Osteocyte (in vitro differentiated cells): ENCODE measurements around the gene ARFGAP1. TPM values are rescaled to one million over a fixed set of nuclear protein-coding genes. Genes with fewer than 3 reads are reported as not detected.

Experiments
- DNase-seq: peaks from one replicate; pipeline ENCODE4 v3.0.0; 2021; ENCODE audit warnings: mixed read lengths; ENCODE audit not compliant: unreplicated experiment; ENCODE audit errors: extremely low spot score
- H3K27ac Mint-ChIP-seq: one replicate; pipeline ENCODE4 v1.8.0; 2021; ENCODE audit warnings: mild to moderate bottlenecking, mixed read lengths; ENCODE audit not compliant: unreplicated experiment
- H3K27me3 Mint-ChIP-seq: one replicate; pipeline ENCODE4 v1.8.0; 2021; ENCODE audit warnings: mixed read lengths; ENCODE audit not compliant: unreplicated experiment
- H3K36me3 Mint-ChIP-seq: one replicate; pipeline ENCODE4 v1.8.0; 2021; ENCODE audit warnings: mixed read lengths; ENCODE audit not compliant: unreplicated experiment
- H3K4me1 Mint-ChIP-seq: one replicate; pipeline ENCODE4 v1.8.0; 2021; ENCODE audit warnings: mixed read lengths; ENCODE audit not compliant: unreplicated experiment
- H3K4me3 Mint-ChIP-seq: one replicate; pipeline ENCODE4 v1.8.0; 2021; ENCODE audit warnings: mild to moderate bottlenecking, moderate library complexity, mixed read lengths; ENCODE audit not compliant: unreplicated experiment
- H3K9me3 Mint-ChIP-seq: one replicate; pipeline ENCODE4 v1.8.0; 2021; ENCODE audit warnings: mixed read lengths; ENCODE audit not compliant: unreplicated experiment
- CTCF ChIP-seq: fragments of 200-600 bp; sonication (generic); IDR thresholded peaks from 2 replicates; pipeline ENCODE4 v1.5.0; 2021; ENCODE audit warnings: antibody characterized with exemption, mild to moderate bottlenecking, moderate library complexity
- total RNA-seq: library from RNA; stranded (reverse); gene quantifications from 2 replicates; pipeline ENCODE4 v1.2.1, GENCODE V29; 2021

Gene ARFGAP1
- total RNA-seq, 1 donor from 2014 or later: 119 TPM

GRCh38 chr20:63294536-63294900 lies 21.9 kb downstream of the ARFGAP1 start:
- no peak for DNase-seq
- TF ChIP-seq CTCF: no peak
- H3K27ac Mint-ChIP-seq: no peak overlapping the region
- no peaks in the 10 kb centered on the region for H3K36me3 Mint-ChIP-seq
- no peak overlapping the region for H3K4me3 Mint-ChIP-seq
- peaks cover 8% of the 10 kb centered on the region for H3K27me3 Mint-ChIP-seq
- H3K4me1 Mint-ChIP-seq: no peaks in the 10 kb centered on the region
- H3K9me3 Mint-ChIP-seq: no peaks in the 10 kb centered on the region

- Mint-ChIP-seq H3K4me1 (no peaks in the 10 kb centered on the region), H3K27ac (no peak overlapping the region), H3K36me3 (no peaks in the 10 kb centered on the region)
These were observed 22.4 kb downstream of the ARFGAP1 start for GRCh38 chr20:63295018-63295417.

GRCh38 chr20:63295422-63295821 lies 22.8 kb downstream of the ARFGAP1 start:
- Mint-ChIP-seq H3K27ac (no peak overlapping the region), H3K27me3 (peaks cover 13% of the 10 kb centered on the region), H3K36me3 (no peaks in the 10 kb centered on the region), H3K4me3 (no peak overlapping the region), H3K4me1 (no peaks in the 10 kb centered on the region), H3K9me3 (no peaks in the 10 kb centered on the region)
- TF ChIP-seq CTCF: peak; percentile 14
- DNase-seq: no peak

More at GRCh38 chr20:63295018-63295417, 22.4 kb downstream of the ARFGAP1 start:
- Mint-ChIP-seq H3K4me3 (no peak overlapping the region), H3K27me3 (peaks cover 9% of the 10 kb centered on the region), H3K9me3 (no peaks in the 10 kb centered on the region)
- no peak for DNase-seq
- TF ChIP-seq CTCF: no peak

- no peak overlapping the region for H3K4me3 Mint-ChIP-seq
- H3K27ac Mint-ChIP-seq: no peak overlapping the region
- no peak for TF ChIP-seq CTCF
These were observed 23.2 kb downstream of the ARFGAP1 start for GRCh38 chr20:63295846-63296245.

GRCh38 chr20:63296531-63297299 lies 24.1 kb downstream of the ARFGAP1 start:
- no peak for TF ChIP-seq CTCF
- H3K9me3 Mint-ChIP-seq: peaks cover 4% of the 10 kb centered on the region
- H3K27ac Mint-ChIP-seq: no peak overlapping the region
- H3K4me3 Mint-ChIP-seq: no peak overlapping the region
- no peak for DNase-seq
- peaks cover 24% of the 10 kb centered on the region for H3K27me3 Mint-ChIP-seq
- H3K4me1 Mint-ChIP-seq: no peaks in the 10 kb centered on the region
- no peaks in the 10 kb centered on the region for H3K36me3 Mint-ChIP-seq

More at GRCh38 chr20:63295846-63296245, 23.2 kb downstream of the ARFGAP1 start:
- Mint-ChIP-seq H3K9me3 (no peaks in the 10 kb centered on the region), H3K4me1 (no peaks in the 10 kb centered on the region), H3K27me3 (peaks cover 17% of the 10 kb centered on the region), H3K36me3 (no peaks in the 10 kb centered on the region)
- no peak for DNase-seq
